Stimulated activated CD8-positive, alpha-beta memory T cell treated with anti-CD3 and anti-CD28 coated beads, Interleukin-12 subunit alpha, Interleukin-12 subunit beta, amount 100 ng/mL, for 4 hours (primary cell): ENCODE measurements around the gene NOL9.
"Not testable (repeated sequence)": the region's sequence is repeated elsewhere in the genome, so short reads cannot be mapped to it uniquely, and the experiment has no call there.

ENCODE experiments used
- DNase-seq: peaks from one replicate; pipeline ENCODE4 v3.0.0-alpha.2; 2020; ENCODE audit warnings: low read depth

The NOL9 gene

DNA sequence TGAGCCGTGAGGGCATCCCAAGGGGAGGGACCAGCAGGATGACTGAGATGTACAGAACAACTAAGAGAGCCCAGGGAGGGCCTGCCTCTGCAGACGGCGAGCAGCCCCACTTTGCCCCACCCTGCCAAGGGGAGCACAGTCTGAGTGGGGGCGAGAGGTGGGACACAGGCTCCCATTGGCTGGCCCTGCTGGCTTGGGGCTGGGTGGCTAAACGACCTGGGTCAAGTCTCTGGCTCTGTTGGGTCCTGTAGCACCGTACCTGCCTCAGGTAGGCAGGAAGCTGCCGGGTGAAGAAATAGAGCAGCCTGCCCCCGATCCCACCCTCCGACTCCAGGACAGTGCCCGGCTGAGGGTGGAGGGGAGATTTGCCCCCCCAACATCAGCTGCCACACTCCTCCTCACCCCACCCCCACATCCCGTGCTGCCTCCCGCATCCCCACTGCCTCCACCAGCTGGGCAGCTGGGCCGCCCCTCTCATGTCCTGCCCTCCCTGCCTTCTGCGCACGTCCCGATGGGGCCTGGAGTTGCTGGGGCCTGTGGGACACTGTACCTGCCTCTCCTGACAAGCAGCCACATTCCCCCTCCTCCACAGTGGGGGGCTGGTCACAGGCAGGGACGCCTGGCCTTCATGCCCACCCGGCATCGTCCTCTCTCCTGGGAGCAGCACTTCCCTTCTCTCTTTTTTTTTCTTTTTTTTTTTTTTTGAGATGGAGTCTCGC, 50.3 kb downstream of the NOL9 start:
- no peak for DNase-seq

DNA sequence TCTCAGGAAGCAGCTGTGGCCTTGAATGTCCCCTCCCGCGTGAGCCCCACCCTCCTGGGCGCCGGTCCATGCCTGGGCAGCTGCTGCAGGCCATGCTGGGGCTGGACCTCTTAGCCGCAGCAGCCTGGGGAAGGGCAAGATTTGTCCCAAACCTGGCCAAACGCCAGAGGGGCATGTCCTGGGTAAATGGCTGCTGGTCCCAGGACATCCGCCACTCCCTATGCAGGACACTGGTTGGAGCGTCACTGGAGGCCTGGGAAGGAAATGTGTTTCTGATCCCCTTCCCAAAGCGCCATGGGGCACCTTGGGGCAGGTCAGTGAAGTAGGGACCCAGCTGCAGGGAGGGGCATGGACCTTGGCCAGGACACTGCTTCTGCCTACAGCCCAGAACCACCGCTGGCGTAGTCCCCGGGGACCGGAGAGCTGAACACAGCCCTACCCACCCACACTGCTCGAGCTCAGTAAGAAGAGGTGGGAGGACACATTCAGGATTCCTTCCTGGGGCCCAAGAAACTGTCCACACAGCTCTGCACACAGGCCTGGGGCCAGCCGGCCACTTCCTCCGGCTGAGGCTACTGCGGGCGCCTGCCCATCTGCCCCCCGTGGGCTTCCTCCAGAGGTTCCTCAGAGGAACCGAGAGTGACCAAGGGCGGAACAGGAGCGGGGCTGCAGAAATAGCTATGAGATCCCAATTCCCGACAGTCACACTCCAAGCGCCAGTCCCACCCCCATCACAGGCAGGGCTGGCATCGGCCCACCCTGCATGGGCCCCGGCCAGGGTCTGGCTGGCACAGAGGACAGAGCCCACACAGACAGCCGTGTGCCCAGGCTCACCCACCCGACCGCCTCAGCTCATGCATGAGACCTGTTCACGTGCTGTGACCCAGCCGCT, 52.1 kb downstream of the NOL9 start:
- no peak for DNase-seq

DNA sequence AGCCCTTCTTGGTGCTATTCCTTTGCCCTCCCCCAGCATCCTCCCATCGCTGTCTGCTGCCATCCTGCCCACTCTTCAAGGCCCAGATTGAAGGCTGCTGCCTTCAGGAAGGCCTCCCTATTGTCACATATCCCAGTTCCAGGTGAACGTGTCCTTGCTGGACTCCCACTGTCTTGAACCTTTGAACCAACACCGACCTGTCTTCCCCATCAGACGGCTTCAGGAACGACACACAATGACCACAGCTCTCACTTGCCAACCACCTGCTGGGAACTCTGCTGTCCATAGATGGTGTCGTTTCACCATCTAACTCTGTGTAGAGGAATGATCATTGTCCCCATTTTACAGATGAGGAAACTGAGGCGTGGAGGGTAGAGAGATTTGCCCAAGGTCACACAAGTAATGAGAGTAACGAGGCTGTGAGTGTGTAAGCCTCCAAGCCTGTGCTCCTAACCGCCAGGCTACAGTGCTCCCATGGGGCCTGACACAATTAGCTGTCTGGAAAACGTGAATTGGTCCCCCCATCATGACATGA, 53.0 kb downstream of the NOL9 start:
- DNase-seq = no peak

DNA sequence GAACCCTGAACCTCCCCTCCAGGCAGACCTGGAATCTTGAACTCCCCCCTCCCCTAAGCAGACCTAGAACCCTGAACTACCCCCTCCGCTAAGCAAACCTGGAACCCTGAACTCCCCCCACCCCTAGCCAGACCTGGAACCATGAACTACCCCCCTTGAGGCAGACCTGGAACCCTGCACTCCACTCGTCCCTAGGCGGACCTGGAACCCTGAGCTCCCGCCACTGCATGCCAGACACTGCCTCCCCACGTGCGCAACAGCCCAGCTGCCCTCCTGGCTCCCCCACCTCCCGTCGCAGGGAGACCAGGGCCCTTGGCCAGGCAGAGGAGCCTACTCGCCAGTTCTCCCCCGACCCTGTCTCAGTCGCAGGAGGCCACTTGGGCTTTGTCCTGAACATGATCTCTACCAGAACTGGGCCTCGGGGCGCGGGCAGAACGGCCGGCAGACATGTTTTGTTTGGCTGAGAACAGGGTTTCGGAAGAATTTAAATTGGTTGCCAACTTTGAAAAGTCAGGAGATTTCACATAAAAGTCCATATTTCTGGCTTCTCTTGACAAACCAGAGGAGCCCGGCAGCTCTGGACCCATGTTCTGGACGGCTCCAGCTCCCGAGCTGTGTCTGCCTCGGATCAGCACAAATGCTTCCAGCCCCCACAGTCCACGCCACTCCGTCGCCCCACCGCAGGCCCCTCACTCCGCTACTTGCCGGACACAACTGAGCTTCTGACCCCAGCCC, 53.6 kb downstream of the NOL9 start:
- no peak for DNase-seq

DNA sequence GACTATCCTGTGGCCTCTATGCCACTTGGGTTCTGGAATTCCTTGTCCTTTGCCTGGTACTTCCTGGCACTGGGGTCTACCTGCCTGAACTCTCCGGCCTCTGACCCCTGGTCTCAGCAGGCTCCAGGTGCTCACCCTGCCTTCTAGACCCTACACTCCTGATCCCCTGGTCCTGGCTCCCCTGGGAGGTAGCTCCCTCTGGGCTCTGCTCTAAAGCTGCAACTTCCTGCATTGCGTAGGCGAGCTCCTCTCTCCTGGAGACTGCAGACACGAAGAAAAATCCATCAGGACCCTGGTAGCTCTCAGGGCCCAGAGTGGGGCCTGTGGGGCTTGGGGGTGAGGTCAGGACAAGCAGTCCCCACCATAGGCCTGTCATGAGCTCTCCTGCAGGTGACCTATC, 55.0 kb downstream of the NOL9 start:
- no peak for DNase-seq

DNA sequence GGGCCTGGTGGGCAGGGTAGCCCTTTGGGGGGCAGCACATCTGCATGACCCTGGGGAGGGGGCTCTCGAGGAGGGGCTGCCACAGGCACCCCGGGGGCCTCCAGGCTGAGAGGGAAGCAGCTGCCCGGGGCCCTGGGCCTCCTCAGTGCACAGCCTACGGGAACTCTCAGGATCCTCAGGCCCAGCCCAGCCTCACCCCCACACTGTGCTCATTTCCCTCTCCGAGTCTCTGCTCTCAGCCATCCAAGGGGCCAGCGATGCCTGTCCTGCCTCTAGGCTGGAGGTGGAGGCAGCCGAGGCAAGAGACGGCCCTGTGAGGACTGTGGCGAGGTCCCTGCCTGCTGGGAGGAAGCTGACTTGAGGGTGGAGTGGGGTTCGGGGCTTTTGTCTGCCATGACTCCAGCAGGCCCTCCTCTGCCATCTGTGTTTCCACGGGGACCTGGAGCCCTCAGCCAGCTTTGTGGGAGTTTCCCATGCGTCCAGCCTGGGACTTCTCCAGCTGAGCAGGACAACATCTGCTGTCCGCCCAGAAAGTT, 55.7 kb downstream of the NOL9 start:
- DNase-seq = no peak

DNA sequence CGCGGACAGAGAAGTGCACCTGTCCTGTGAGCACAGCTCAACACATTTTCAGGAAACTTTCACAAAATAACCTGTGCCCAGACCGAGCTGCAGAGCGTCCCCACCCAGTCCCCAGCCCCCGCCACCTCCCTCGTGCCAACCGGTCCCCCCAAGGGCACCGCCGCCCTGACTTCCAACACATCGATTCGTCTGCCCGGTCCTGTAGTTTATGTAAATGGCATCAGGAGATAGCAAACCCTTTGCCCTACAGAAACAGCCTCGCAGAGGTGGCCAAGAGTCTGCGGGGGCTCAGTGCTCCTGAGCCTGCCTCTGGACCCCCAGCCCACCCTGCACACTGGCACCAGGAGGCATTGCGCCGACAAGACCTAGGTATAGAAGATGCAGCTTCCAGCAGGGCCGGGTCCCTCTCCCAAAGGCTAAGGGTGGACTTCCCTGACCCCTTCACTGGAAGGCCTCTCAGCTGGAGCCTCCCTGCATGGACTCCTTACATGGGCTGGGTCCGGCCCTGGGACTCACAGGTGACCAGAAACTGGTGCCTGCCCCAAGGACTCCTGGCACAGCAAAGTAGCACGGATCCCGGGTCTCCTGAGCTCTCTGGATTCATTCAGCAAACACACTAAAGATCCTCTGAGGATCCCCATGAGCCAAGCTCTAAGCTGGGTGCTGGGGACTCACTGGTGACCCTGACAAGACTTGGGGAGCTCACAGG, 56.3 kb downstream of the NOL9 start:
- no peak for DNase-seq

DNA sequence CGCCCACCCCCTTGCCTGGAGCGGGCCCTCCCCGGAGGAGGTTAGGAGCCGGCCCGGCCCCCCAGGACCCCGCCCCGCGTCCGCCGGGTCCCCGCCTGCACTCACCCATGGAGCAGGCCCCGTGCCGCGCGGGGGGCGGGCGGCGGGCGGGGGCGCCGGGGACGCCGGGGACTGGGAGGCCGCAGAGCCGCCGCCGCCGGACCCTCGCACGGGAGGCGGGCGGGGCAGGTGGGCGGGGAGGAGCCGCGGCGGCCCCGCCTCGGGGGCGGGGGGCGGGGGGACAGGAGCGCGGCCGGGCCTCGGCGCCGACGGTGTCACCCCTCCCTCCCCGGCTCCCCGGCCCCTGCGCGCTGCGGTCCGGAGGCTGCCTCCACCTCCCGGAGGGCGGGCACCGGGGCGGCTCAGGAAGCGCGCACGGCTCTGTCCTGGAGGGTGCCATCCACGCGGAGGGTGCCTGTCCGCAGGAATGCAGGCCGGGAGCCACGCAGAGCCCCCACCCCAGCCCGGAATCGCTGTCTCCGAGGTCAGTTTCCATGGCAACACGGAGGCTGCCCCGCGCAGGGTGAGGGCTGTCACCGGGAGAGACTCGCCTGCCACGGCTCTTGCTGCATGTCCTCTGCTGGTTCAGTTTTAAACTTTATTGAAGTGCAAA, 57.0 kb downstream of the NOL9 start:
- peak; percentile 27 for DNase-seq

DNA sequence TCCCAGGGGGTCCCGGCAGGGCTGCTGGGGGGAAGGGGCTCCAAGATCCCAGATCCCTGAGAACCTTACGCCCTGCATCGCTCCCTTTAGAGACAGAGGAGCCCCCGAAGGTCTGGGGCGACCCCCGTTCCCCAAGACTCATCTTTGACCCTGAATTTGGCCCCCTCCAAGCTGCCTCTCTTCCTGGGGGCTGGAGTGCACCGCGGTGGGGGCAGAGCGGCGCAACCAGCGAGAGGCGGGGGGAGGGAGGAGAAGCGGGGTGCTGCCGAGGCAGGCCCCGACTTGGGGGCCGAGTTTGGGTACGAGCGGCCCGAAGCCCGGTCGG, 57.5 kb downstream of the NOL9 start:
- no peak for DNase-seq

DNA sequence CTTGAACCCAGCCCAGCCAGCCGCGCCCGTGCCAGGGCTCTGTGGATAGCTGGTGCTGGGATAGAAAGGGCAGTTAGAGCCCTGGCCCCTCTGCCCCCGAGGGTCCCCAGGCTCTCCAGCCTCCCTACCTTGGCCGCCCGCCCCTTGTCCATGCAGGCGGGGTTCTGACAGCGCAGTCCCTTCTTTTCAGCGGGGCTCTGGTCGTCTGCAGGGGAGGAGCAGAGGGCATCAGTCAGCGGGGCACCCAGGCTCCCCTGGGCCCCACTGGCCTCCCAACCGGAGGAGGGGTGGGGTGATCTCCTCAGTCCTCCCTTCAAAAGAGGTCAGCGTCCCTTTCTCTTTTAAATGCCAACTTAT, 58.0 kb downstream of the NOL9 start:
- DNase-seq = no peak

DNA sequence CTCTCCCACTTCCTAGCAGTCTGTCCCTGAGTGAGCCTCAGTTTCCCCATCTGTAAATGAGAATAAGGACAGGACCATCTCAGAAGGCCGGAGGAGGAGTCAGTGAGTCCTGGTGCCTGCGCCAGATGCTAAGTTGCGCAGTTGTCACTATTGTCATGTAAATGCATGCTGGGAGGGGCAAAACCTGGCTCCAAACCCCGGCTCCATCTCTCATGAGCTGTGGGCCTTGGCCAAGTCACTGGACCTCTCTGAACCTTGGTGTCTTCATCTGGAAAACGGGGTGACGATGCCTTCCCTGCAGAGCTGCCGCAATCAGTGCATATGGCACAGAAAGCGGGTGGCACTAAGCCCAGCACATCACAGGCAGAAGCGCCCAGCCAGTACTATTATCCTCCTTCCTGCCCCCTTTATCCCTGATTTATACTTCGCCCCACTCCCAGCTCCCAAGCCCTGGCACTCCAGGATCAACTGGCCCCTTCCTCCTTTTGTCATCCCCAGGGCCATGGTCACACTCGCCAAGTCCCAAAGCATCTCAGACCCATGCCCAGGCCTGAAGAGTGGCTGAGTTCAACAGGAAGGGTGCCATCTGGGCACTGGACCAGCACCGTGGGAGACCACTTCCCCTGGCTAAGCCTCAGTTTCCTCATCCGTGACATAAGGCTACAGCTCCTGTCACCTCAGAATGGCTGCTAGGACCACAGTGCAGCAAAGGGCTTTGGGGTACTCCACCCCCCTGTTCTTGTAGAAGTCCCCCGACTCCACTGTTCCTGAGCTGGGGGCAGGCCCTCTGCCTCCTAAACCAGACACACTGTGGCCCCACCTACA, 58.6 kb downstream of the NOL9 start:
- DNase-seq = no peak

DNA sequence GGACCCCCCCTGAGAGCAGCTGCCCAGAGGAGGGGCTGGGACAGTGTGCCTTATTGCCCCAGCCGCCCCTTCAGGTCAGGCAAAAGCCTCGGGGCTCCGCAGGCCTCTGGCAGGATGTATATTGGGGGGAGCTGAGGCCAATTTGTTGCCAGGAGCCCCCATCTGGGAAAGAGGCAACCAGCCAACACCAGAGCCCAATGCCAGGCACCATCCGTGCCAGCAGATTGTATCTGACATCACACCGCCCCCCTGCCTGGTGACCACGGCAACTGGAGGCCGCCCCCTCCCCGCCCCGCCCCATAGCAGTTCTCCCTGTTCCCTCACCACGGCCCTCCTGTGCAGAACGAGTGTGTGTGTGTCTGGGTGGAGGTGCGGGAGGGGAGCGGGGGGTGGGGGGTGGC, 59.3 kb downstream of the NOL9 start:
- no peak for DNase-seq

DNA sequence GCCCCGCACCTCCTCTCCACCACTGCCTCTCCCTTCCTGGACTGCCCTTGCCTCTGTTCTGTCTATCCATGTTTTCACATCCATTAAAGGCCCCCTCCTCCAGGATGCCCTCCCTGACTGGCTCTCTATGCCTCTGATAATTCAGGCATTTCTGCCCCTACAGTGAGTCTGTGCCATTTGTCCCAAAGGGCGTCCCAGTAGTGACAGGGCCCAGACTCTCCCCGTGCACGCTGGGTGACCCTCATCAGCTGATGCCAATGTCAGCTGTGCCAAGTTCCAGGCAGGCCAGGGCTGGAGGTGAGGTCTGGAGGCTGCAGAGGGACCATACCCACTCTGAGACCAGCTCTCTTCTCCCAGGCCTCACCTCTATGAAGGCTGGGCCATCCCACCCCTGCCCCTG, 59.7 kb downstream of the NOL9 start:
- DNase-seq = no peak

DNA sequence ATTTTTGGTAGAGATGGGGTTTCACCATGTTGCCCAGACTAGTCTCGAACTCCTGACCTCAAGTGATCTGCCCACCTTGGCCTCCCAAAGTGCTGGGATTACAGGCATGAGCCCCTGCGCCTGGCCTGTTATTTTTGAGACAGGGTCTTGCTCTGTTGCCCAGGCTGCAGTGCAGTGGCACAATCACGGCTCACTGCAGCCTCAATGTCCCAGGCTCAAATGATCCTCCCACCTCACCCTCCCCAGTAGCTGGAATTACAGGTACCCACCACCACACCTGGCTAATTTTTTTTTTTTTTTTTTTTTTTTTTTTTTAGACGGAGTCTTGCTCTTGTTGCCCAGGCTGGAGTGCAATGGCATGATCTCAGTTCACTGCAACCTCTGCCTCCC, 60.5 kb downstream of the NOL9 start:
- not testable (repeated sequence) for DNase-seq

DNA sequence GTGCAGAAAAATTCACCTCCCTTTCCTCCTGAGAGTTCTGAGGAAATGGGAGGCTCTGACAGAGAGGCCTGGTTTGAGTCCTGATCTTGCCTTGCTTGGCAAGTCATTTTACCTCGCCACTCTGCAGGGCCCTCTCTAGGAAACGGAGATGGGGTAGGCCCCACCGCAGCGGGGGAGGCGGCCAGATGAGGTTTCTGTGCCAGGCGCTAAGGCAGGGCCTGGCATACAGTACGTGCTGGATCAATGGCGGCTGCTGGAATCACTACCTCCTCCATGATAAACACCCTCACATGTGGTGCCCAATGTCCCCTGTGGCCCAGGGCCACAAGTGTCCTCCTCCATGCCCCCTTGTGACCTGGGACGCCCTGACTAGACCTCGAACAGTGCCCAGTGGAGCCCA, 62.3 kb downstream of the NOL9 start:
- no peak for DNase-seq

DNA sequence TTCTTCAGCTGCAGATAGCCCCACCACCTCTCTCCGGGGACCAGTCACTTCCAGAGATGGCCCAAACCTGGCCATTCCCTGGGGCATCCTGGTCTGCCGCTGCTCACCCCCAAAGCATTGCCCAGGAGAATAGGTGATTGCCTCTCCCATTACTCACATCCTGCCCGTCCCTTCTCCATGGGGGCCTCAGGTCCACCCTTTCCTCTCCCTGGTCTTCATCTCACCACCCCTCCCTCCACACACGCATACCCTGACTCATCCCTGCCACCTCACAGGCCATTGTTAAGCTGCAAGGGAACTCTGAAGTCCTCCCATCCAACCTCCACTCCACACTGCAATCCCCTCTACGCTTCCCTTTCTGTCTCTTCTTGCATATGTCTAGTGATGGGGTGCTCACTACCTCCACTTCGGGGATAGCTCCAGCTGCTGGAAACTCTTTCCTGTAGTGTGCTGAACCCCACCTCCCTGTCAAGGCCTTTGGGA, 62.8 kb downstream of the NOL9 start, which contains the start of gene PLEKHG5:
PLEKHG5 (minus strand) TSS at position 188 of the 483 bp plus-strand sequence. CDS start 14,096 bp downstream, outside the sequence.
- no peak for DNase-seq

DNA sequence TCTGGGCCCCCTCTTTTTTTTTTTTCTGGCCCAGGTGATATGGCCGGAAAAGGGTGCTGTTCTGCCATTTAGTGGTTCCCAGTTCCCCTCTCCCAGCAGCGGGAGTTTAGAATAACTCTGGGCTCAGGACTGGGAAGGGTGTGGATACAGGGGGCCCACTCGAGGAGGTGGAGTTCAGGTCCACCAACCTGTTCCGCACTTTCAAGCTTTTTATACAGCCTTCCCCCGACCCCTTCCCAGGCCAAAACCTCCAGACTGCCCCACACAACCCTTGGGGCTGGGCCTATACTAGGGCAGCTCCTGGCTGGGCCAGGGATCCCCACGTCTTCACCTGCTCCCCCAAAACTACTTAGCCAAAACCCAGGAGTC, 63.2 kb downstream of the NOL9 start:
- no peak for DNase-seq

DNA sequence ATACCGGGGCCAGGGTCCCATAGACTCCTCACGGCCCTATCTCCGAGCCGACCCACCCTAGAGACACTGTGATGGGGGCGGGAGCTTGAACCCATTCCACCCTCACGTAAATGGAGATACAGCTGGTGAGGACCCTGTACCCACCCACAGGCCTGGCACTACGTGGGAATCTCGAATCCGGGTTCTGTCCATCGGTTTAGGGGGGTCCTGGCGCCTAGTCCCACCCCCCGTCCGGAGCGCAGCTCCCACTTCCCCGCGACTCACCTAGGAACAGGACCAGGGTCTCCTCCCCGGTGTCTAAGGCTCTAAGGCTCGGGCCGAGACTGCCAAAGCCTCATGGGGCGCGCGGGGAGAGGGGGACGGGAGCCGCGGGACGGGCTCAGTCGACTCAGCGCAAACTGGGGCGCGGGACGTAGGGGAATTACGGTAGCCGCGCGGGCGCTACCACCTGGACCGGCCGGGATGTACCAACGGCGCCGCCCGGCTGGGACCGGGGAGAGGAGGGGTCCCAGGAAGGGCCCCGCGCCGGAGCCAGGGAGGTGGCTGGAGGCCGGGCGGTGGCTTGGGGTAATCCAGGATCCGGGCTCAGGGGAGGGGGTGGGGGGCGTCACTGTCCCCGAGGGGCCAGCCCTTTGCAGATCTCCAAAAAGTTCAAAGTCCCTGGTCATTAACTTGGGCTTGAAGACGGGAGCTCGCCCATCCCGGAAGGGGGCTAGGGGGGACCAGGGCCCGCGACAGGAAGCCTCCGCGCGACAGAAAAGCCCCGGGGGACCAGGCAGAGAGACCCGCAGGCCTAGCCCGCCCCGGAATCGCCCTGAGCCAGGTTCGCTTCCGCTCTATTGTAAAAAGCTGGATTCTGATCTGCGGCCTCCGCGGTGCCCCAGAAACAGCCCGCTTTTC, 63.9 kb downstream of the NOL9 start:
- peak; percentile 25 for DNase-seq

DNA sequence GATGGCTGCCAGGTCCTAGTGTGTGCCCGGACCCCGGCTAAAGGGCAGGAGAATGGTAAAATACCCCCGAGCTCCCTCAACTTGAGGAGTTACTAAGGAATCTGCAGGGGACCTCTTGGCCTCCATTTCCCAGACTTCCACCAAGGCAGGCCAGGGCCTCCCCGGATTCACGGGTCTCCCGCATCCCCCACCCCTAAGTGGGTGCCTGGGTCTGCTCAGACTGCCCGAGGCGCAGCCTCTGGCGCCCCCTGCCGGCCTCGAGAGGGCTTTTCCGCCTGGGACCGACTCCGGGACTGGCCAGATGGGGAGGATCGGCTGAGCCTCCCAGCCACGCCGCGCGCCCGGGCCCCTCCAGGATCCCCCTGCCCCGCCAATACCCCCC, 64.5 kb downstream of the NOL9 start:
- peak; percentile 51 for DNase-seq
